Panc1 (cell line): ENCODE measurements around the gene ADH7. TPM values are rescaled to one million over a fixed set of nuclear protein-coding genes. Genes with fewer than 3 reads are reported as not detected.

Source experiments
- ATAC-seq: fragments of 200-7000 bp; cut with Tn5 transposase; 2 replicates; pipeline ENCODE4 v1.9.1; 2020; ENCODE audit warnings: mild to moderate bottlenecking, moderate library complexity
- BruUV-seq: library from RNA; stranded (reverse); fragments of 400-500 nt; replicated peaks from 2 replicates; lab custom pipeline; 2021; lab: Mats Ljungman, UMichigan
- CTCF ChIA-PET: fragments of 300-600 bp; sonication (Branson Sonifier 250); formaldehyde crosslinking; loops from one replicate; lab custom pipeline; 2022; ENCODE audit warnings: antibody characterized with exemption; lab: Charles Lee
- POLR2A ChIA-PET: fragments of 300-600 bp; sonication (Branson Sonifier 250); formaldehyde crosslinking; loops from one replicate; lab custom pipeline; 2022; ENCODE audit warnings: antibody characterized with exemption; lab: Charles Lee
- DNase-seq: peaks from one replicate; pipeline ENCODE4 v3.0.0-alpha.2; 2010; ENCODE audit warnings: low read depth, low spot score
- H3K27ac ChIP-seq: 2 replicates; pipeline ENCODE4 v1.5.1; 2011; ENCODE audit warnings: mild to moderate bottlenecking, low read length, inconsistent platforms
- H3K27me3 ChIP-seq: fragments of 200-500 bp; sonication (Bioruptor generic); 2 replicates; pipeline ENCODE4 v1.6.0; 2014; ENCODE audit warnings: low read length, inconsistent platforms; ENCODE audit not compliant: control insufficient read depth, insufficient read depth
- H3K36me3 ChIP-seq: fragments of 200-500 bp; sonication (Bioruptor generic); 2 replicates; pipeline ENCODE4 v1.5.1; 2014; ENCODE audit warnings: inconsistent platforms, mild to moderate bottlenecking, low read length, moderate library complexity; ENCODE audit not compliant: control insufficient read depth, insufficient read depth
- H3K4me1 ChIP-seq: 2 replicates; pipeline ENCODE4 v1.5.1; 2011; ENCODE audit warnings: inconsistent platforms, mild to moderate bottlenecking, low read length, moderate library complexity; ENCODE audit not compliant: control insufficient read depth, insufficient read depth
- H3K4me3 ChIP-seq, 2 experiments: 2 replicates each; pipeline ENCODE4 v1.5.1; 2011 to 2012; ENCODE audit warnings: low read depth in 2 of 2, low read length in 2 of 2, mild to moderate bottlenecking in 2 of 2, inconsistent platforms in 1 of 2, moderate library complexity in 1 of 2
- H3K9me3 ChIP-seq: fragments of 200-500 bp; sonication (Bioruptor generic); 2 replicates; pipeline ENCODE4 v1.5.1; 2014; ENCODE audit warnings: low read depth, mild to moderate bottlenecking, inconsistent platforms, low read length, moderate library complexity; ENCODE audit not compliant: control insufficient read depth, insufficient read depth
- POLR2AphosphoS5 ChIP-seq: IDR thresholded peaks from 2 replicates; pipeline ENCODE4 v1.6.1; 2012; ENCODE audit warnings: mild to moderate bottlenecking, low read depth, low read length, moderate library complexity
- SIN3A ChIP-seq: IDR thresholded peaks from 2 replicates; pipeline ENCODE4 v1.6.1; 2012; ENCODE audit warnings: low read depth, mild to moderate bottlenecking, low read length, moderate library complexity, borderline replicate concordance; ENCODE audit not compliant: insufficient read depth
- TCF7L2 ChIP-seq: IDR thresholded peaks from 2 replicates; pipeline ENCODE4 v1.6.1; 2011; ENCODE audit warnings: mild to moderate bottlenecking, low read depth, low read length, inconsistent platforms
- in situ Hi-C: cut with HindIII; loops from 2 replicates; pipeline ENCODE4 v1.10.0; 2016; ENCODE audit warnings: low sequenced_read_pairs, low pct_unique_long_range_greater_than_20kb
- intact Hi-C: fragments of 100-400 bp; cut with micrococcal nuclease; formaldehyde crosslinking; loops from one replicate; pipeline ENCODE4 v1.10.0; 2022; ENCODE audit not compliant: unreplicated experiment
- total RNA-seq: library from RNA; stranded (reverse); gene quantifications from one replicate; pipeline ENCODE4 v1.2.1, GENCODE V29; 2021; ENCODE audit not compliant: unreplicated experiment
- TF ChIP-seq, protein P1 (sequence below), 2 experiments: IDR thresholded peaks; 2 replicates each; pipeline ENCODE4 v1.6.1; 2011 to 2012; ENCODE audit warnings: low read depth in 2 of 2, control low read depth in 1 of 2, low read length in 1 of 2, mild to moderate bottlenecking in 1 of 2, moderate library complexity in 1 of 2; ENCODE audit not compliant: insufficient read depth in 1 of 2
- TF ChIP-seq, protein P2 (sequence below): fragments of 450-650 bp; IDR thresholded peaks from 2 replicates; pipeline ENCODE4 v1.5.1; 2017; ENCODE audit warnings: mild to moderate bottlenecking

Gene ADH7
- total RNA-seq, 1 experiment from 2014 or later: not detected

DNA sequence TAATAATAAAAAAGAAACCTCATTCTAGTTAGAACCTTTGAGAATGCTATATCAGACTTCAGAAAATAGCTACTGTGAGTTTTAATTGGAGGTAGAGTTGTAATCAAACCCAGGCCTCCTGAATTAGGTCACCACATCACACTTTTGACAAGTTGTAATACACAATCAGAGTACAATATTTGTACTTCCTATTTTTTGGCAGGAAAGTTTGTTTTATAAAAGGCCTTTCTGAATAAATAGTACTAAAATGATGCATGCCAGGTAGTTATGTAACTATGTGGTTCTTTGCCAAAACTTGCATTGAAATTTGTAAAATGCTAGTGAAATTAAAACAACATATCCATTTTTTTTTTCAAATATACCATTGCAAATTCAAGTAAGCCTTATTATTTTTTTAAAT is 26.8 kb downstream of the ADH7 start:
- intact Hi-C loops: no loop called here
- H3K4me1 ChIP-seq: no peaks in the 10 kb centered on the region
- ChIA-PET POLR2A (no interaction called here), CTCF (no interaction called here)
- ATAC-seq (no peak), DNase-seq (no peak)
- no peaks in the 10 kb centered on the region for H3K27me3 ChIP-seq
- TF ChIP-seq SIN3A (no peak), TCF7L2 (no peak), POLR2AphosphoS5 (no peak)
- TF ChIP-seq, protein P1, sequence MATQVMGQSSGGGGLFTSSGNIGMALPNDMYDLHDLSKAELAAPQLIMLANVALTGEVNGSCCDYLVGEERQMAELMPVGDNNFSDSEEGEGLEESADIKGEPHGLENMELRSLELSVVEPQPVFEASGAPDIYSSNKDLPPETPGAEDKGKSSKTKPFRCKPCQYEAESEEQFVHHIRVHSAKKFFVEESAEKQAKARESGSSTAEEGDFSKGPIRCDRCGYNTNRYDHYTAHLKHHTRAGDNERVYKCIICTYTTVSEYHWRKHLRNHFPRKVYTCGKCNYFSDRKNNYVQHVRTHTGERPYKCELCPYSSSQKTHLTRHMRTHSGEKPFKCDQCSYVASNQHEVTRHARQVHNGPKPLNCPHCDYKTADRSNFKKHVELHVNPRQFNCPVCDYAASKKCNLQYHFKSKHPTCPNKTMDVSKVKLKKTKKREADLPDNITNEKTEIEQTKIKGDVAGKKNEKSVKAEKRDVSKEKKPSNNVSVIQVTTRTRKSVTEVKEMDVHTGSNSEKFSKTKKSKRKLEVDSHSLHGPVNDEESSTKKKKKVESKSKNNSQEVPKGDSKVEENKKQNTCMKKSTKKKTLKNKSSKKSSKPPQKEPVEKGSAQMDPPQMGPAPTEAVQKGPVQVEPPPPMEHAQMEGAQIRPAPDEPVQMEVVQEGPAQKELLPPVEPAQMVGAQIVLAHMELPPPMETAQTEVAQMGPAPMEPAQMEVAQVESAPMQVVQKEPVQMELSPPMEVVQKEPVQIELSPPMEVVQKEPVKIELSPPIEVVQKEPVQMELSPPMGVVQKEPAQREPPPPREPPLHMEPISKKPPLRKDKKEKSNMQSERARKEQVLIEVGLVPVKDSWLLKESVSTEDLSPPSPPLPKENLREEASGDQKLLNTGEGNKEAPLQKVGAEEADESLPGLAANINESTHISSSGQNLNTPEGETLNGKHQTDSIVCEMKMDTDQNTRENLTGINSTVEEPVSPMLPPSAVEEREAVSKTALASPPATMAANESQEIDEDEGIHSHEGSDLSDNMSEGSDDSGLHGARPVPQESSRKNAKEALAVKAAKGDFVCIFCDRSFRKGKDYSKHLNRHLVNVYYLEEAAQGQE (IDR thresholded peaks at IDR 0.05; ENCODE audit: insufficient read depth in 1 of 2, low read depth in 2 of 2, low read length in 1 of 2): no peak
- TF ChIP-seq, protein P2, sequence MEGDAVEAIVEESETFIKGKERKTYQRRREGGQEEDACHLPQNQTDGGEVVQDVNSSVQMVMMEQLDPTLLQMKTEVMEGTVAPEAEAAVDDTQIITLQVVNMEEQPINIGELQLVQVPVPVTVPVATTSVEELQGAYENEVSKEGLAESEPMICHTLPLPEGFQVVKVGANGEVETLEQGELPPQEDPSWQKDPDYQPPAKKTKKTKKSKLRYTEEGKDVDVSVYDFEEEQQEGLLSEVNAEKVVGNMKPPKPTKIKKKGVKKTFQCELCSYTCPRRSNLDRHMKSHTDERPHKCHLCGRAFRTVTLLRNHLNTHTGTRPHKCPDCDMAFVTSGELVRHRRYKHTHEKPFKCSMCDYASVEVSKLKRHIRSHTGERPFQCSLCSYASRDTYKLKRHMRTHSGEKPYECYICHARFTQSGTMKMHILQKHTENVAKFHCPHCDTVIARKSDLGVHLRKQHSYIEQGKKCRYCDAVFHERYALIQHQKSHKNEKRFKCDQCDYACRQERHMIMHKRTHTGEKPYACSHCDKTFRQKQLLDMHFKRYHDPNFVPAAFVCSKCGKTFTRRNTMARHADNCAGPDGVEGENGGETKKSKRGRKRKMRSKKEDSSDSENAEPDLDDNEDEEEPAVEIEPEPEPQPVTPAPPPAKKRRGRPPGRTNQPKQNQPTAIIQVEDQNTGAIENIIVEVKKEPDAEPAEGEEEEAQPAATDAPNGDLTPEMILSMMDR: no peak
- H3K9me3 ChIP-seq: no peaks in the 10 kb centered on the region
- BruUV-seq: no TSS peak
- H3K36me3 ChIP-seq: no peaks in the 10 kb centered on the region
- in situ Hi-C loops: no loop called here
- no peak overlapping the region for H3K4me3 ChIP-seq
- H3K27ac ChIP-seq: no peak overlapping the region

DNA sequence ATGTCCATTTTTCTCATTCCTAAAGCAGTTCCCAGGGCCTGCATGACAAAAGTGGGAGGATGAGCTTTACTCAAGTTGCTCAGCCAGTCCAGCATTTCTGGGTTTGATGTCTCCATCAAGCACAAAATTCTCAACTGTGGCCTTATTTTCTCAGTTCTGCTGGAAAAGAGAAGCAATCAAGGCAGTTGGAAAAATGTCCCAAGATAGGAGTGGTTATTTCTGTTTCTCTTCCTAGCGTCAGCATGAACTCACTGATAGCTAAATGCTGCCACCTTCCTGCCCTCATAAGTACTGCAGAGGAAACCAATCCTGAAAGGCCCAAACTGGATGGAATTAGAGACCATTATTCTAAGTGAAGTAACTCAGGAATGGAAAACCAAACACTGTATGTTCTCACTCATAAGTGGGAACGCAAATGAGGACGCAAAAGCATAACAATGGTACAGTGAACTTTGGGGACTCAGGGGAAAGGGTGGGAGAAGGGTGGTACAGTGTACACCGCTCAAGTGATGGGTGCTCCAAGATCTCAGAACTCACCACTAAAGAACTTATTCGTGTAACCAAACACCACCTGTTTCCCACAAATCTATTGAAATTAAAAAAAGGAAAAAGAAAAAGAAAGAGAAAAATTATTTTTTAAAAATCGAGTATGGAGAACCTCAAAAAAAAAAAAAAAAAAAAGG is 29.6 kb downstream of the ADH7 start:
- ATAC-seq (peak; percentile 82), DNase-seq (peak; percentile 61)
- intact Hi-C loops (loop anchor here (1.0 kb wide), 1 partner anchor 287 kb away; no protein-coding TSS in a partner anchor), in situ Hi-C loops (no loop called here)
- Histone ChIP-seq H3K9me3 (no peaks in the 10 kb centered on the region), H3K27me3 (no peaks in the 10 kb centered on the region), H3K36me3 (no peaks in the 10 kb centered on the region), H3K4me1 (no peaks in the 10 kb centered on the region), H3K4me3 (no peak overlapping the region), H3K27ac (no peak overlapping the region)
- ChIA-PET POLR2A (interaction anchor here (0.6 kb wide), 1 partner anchor 1592 kb away, joined by 12 read pairs; no protein-coding TSS in a partner anchor), CTCF (interaction anchor here (0.7 kb wide), 1 partner anchor 245 kb away, joined by 3 read pairs; no protein-coding TSS in a partner anchor)
- no peak for TF ChIP-seq POLR2AphosphoS5
- TF ChIP-seq, protein P2: peak; percentile 81
- TF ChIP-seq, protein P1 (IDR thresholded peaks at IDR 0.05; ENCODE audit: insufficient read depth in 1 of 2, low read depth in 2 of 2, low read length in 1 of 2): no peak
- BruUV-seq: no TSS peak
